Ovary (tissue), 3 donors: ENCODE data around the gene SLC3A2.

Experiments used
- CTCF ChIP-seq, 3 donors: fragments of 450-650 bp in 2 of 3; fragments of 200-600 bp in 1 of 3; IDR thresholded peaks; one replicate each; pipeline versions ENCODE4 v1.5.1 to v1.8.0; 2016 to 2022; ENCODE audit warnings: antibody characterized with exemption in 3 of 3, mild to moderate bottlenecking in 1 of 3
- EP300 ChIP-seq: sonication (generic); formaldehyde crosslinking; IDR thresholded peaks from one replicate; pipeline ENCODE4 v1.6.1; 2017; ENCODE audit warnings: antibody characterized with exemption
- POLR2A ChIP-seq: fragments of 450-650 bp; IDR thresholded peaks from one replicate; pipeline ENCODE4 v1.6.1; 2017; ENCODE audit warnings: antibody characterized with exemption, mild to moderate bottlenecking, moderate library complexity
- donor health status: DM: no; HTN: no; CAD: no.

- TF ChIP-seq CTCF (IDR thresholded peaks at IDR 0.05) (no peak), POLR2A (peak; percentile 19), EP300 (no peak)
Observed at GRCh38 chr11:62830904-62831519, 49.7 kb upstream of the SLC3A2 start.
